Stomach (tissue), 4 donors: ENCODE results near the gene KLF13.

ENCODE experiments used
- EP300 ChIP-seq: sonication (generic); formaldehyde crosslinking; IDR thresholded peaks from one replicate; pipeline ENCODE4 v1.6.1; 2017; ENCODE audit warnings: antibody characterized with exemption
- TF ChIP-seq, protein P1 (sequence below), 7 experiments: fragments of 450-650 bp in 4 of 7; fragments of 200-600 bp in 3 of 7; sonication (generic) in 3 of 7; IDR thresholded peaks; one replicate each; pipeline ENCODE4 v1.5.1; 2016 to 2019; ENCODE audit warnings: antibody characterized with exemption in 7 of 7, control low read depth in 2 of 7, mild to moderate bottlenecking in 1 of 7

DNA sequence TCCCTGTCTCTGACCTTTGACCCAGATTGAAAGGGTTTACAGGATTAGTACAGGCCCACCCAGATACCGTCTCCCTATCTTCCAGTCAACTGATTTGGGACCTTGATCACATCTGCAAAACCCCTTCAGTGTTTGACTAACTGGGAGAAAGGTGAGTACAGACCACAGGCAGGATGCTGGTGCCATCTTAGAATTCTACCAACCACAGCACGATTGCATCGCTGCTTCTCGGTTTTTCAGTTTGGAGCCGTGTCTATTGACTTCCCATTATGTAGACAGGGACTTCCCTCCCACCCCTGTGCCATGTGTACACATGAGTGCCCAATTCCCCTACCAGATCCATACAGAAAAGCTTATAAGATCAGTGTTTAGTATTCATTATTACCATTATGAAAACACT lies 6.6 kb upstream of the KLF13 start:
- TF ChIP-seq, protein P1, sequence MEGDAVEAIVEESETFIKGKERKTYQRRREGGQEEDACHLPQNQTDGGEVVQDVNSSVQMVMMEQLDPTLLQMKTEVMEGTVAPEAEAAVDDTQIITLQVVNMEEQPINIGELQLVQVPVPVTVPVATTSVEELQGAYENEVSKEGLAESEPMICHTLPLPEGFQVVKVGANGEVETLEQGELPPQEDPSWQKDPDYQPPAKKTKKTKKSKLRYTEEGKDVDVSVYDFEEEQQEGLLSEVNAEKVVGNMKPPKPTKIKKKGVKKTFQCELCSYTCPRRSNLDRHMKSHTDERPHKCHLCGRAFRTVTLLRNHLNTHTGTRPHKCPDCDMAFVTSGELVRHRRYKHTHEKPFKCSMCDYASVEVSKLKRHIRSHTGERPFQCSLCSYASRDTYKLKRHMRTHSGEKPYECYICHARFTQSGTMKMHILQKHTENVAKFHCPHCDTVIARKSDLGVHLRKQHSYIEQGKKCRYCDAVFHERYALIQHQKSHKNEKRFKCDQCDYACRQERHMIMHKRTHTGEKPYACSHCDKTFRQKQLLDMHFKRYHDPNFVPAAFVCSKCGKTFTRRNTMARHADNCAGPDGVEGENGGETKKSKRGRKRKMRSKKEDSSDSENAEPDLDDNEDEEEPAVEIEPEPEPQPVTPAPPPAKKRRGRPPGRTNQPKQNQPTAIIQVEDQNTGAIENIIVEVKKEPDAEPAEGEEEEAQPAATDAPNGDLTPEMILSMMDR (IDR thresholded peaks at IDR 0.05) = no peak
- no peak for TF ChIP-seq EP300
